Left lobe of liver (tissue), 2 donors: ENCODE results near the gene ZGLP1. TPM values are rescaled to one million over a fixed set of nuclear protein-coding genes. Genes with fewer than 3 reads are reported as not detected.
A peak's percentile ranks its signal among the peaks of the same experiment; 100 is the strongest.

Experiments
- ATAC-seq: fragments of 200-7000 bp; cut with Tn5 transposase; one replicate; pipeline ENCODE4 v1.9.1; 2020; ENCODE audit warnings: mild to moderate bottlenecking, moderate library complexity
- DNase-seq: peaks from one replicate; pipeline ENCODE4 v3.0.0-alpha.2; 2020; ENCODE audit warnings: low spot score
- total RNA-seq: library from RNA; stranded (reverse); gene quantifications from one replicate; pipeline ENCODE4 v1.2.1, GENCODE V29; 2021
- donor health status: DM: no; HTN: no; CAD: no; lungs with moderate emphysema.
- donor health status: DM: no; HTN: yes; CAD: no.

The ZGLP1 gene
- total RNA-seq, 1 donor from 2014 or later = 4.2 TPM

DNA sequence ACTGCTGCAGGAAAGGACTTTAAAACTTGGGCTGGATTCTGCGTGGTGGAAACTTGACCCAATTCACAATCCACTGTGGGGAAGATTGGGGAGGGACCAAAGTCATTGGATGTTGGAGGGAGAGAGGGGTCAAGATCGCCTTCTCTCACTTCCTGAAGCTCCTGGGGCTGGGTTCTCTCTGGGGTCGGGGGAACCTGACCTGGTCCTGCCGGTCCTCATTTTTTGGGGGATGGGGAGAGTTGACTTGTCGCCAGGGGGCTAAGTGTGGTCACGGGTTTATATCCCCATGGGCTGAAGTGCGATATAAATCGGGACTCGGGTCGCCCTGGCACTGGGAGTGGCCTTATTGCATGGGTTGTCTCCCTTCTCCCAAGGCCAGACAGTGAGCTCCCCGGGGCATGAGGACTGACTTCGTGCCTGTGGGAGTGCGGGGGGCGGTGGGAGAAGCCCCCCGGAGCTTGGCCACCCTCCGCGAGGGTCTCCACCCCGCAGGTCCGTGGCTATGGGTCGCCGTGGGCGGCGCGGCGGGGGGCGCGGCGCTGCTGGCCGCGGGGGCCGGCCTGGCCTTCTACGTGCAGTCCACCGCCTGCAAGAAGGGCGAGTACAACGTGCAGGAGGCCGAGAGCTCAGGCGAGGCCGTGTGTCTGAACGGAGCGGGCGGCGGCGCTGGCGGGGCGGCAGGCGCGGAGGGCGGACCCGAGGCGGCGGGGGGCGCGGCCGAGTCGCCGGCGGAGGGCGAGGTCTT lies 13.6 kb downstream of the ZGLP1 start:
- DNase-seq = no peak

GRCh38 chr19:10295305-10295846 lies 14.2 kb downstream of the ZGLP1 start:
- peak; percentile 9 for ATAC-seq
- no peak for DNase-seq

More for the DNA sequence above, 13.6 kb downstream of the ZGLP1 start:
- ATAC-seq = no peak

- ATAC-seq (no peak), DNase-seq (no peak)
These were observed 15.3 kb downstream of the ZGLP1 start for GRCh38 chr19:10294368-10294697.

GRCh38 chr19:10293637-10294367 lies 15.8 kb downstream of the ZGLP1 start:
- ATAC-seq (no peak), DNase-seq (no peak)

DNA sequence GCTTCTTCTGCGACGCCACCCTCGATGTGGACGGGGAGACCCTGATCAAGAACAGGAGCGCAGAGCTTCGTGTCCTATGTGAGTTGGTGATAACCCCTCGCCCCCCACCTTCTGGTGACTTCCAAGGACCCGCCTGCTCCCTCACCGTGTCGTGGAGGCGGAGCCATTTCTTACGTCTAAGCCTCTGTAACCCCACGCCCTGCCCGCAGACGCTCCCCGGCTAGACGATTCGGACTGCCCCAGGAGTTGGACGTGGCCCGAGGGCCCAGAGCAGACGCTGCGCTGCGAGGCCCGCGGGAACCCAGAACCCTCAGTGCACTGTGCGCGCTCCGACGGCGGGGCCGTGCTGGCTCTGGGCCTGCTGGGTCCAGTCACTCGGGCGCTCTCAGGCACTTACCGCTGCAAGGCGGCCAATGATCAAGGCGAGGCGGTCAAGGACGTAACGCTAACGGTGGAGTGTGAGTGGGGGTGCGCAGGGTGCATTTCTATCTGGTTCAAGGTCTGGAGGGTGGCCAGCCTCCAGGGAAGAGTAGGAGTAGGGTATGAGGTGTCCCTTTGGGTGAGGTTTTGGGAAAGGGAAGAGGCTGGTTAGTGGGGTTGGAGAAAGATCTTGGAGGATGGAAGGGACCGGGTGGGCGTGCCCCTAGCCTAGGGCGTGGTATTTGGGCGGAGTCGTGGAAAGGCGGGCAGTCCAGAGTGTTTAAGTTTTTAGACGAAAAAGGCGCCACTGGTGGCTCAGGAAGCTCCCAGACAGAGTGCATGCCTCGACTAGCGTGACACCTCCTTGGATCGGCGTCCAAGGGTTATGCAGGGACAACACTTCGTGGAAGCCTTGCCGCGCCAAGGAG lies 16.6 kb downstream of the ZGLP1 start:
- no peak for ATAC-seq
- DNase-seq = no peak

DNA sequence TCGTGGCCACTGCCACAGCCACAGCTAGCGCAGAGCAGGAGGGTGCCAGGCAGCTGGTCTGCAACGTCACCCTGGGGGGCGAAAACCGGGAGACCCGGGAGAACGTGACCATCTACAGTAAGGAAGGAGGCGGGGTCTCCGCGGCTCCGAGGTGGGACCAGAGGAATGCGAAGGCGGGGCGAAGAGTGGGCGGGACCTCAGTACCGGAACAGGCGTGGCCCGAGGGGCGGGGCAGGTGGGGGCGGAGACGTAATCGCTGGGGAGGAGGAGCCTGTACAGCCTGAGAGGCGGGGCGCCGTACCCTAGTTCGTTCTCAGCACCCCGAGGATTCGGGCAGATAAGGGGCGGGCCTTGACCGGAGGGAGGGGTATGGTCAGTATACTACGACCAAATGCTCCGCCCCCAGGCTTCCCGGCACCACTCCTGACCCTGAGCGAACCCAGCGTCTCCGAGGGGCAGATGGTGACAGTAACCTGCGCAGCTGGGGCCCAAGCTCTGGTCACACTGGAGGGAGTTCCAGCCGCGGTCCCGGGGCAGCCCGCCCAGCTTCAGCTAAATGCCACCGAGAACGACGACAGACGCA lies 17.3 kb downstream of the ZGLP1 start:
- ATAC-seq = peak; percentile 71
- DNase-seq = peak; percentile 72

GRCh38 chr19:10291554-10292205 lies 17.9 kb downstream of the ZGLP1 start:
- DNase-seq = no peak
- ATAC-seq = peak; percentile 12

GRCh38 chr19:10290876-10291553 lies 18.6 kb downstream of the ZGLP1 start:
- ATAC-seq (peak; percentile 47), DNase-seq (no peak)

- no peak for ATAC-seq
- DNase-seq = no peak
These were observed 19.2 kb downstream of the ZGLP1 start for GRCh38 chr19:10290357-10290875.

DNA sequence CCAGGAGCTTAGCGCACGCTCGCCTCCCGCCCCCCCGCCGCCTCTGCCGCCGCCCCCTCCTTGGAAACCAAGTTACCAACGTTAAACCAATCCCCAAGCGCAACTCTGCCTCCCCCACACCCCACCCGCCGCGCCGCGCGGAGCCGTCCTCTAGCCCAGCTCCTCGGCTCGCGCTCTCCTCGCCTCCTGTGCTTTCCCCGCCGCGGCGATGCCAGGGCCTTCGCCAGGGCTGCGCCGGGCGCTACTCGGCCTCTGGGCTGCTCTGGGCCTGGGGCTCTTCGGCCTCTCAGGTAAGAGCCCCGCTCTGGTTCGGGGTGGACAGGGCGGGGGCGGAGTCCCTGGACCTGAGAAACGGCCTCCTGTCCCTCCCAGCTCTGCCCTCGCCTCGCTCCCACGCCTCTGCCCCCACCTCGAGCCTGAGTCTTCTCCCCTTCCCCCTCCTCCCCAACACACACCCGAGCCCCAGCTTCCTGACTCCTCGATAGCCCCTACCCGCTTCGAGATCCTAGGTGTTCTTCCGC lies 19.7 kb downstream of the ZGLP1 start, which contains the start of gene ICAM5:
ICAM5 (plus strand) TSS at position 117 of the 521 bp plus-strand sequence; CDS start at position 209, 92 bp downstream.
- no peak for DNase-seq
- ATAC-seq = no peak

GRCh38 chr19:10289167-10289835 lies 20.3 kb downstream of the ZGLP1 start:
- ATAC-seq (no peak), DNase-seq (no peak)

- DNase-seq (no peak), ATAC-seq (no peak)
These were observed 20.9 kb downstream of the ZGLP1 start for GRCh38 chr19:10288662-10289166.

- DNase-seq (peak; percentile 71), ATAC-seq (peak; percentile 56)
These were observed 22.5 kb downstream of the ZGLP1 start, which contains the start of gene ICAM4 for GRCh38 chr19:10286803-10287737. Gene ICAM4 (plus strand): TSS chr19:10286955. CDS start chr19:10287013, 58 bp downstream.

DNA sequence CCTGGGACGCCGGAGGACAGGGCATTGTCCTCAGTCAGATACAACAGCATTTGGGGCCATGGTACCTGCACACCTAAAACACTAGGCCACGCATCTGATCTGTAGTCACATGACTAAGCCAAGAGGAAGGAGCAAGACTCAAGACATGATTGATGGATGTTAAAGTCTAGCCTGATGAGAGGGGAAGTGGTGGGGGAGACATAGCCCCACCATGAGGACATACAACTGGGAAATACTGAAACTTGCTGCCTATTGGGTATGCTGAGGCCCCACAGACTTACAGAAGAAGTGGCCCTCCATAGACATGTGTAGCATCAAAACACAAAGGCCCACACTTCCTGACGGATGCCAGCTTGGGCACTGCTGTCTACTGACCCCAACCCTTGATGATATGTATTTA lies 24.2 kb downstream of the ZGLP1 start:
- no peak for ATAC-seq
- no peak for DNase-seq

DNA sequence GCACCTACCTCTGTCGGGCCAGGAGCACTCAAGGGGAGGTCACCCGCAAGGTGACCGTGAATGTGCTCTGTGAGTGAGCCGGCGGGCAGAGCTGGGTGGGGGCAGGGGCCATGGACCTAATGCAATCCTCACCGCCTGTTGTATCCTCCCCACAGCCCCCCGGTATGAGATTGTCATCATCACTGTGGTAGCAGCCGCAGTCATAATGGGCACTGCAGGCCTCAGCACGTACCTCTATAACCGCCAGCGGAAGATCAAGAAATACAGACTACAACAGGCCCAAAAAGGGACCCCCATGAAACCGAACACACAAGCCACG lies 24.7 kb downstream of the ZGLP1 start:
- no peak for ATAC-seq
- DNase-seq = no peak

GRCh38 chr19:10284065-10284959 lies 25.3 kb downstream of the ZGLP1 start:
- no peak for ATAC-seq
- no peak for DNase-seq
